AG09309 (cell line): ENCODE data around the gene ANKRD12.
"Not testable (repeated sequence)": the region's sequence is repeated elsewhere in the genome, so short reads cannot be mapped to it uniquely, and the experiment has no call there.

ENCODE experiments used
- DNase-seq: peaks from one replicate; pipeline ENCODE4 v3.0.0-alpha.2; 2010; ENCODE audit warnings: low read depth
- H3K4me3 ChIP-seq: 2 replicates; pipeline ENCODE4 v1.5.1; 2011; ENCODE audit warnings: mild to moderate bottlenecking, low read depth, low read length, moderate library complexity; ENCODE audit not compliant: control insufficient read depth
- CTCF ChIP-seq: IDR thresholded peaks from 2 replicates; pipeline ENCODE4 v1.5.1; 2011; ENCODE audit warnings: mild to moderate bottlenecking, low read depth, low read length, inconsistent platforms; ENCODE audit not compliant: insufficient read depth, control insufficient read depth; ENCODE audit errors: missing control alignments

Gene ANKRD12

GRCh38 chr18:9156604-9157249 lies 20.1 kb downstream of the ANKRD12 start:
- DNase-seq, result no peak
- no peak for TF ChIP-seq CTCF
- H3K4me3 ChIP-seq, result no peak overlapping the region

- no peak for DNase-seq
- no peak for TF ChIP-seq CTCF
- no peak overlapping the region for H3K4me3 ChIP-seq
These were observed 21.2 kb downstream of the ANKRD12 start for GRCh38 chr18:9157806-9158205.

DNA sequence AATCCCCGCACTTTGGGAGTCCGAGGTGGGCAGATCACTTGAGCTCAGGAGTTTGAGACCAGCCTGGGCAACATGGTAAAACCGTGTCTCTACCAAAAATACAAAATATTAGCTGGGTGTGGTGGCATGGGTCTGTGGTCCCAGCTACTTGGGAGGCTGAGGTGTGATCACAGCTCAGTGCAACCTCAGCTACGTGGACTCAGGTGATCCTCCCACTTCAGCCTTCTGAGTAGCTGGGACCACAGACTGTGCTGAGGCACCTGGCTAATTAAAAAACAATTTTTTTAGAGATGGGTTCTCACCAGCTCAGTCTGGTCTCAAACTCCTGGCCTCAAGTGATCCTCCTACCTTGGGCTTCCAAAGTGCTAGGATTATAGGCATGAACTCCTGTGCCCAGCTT lies 23.4 kb downstream of the ANKRD12 start:
- no peak for TF ChIP-seq CTCF
- no peak overlapping the region for H3K4me3 ChIP-seq
- DNase-seq, result no peak

DNA sequence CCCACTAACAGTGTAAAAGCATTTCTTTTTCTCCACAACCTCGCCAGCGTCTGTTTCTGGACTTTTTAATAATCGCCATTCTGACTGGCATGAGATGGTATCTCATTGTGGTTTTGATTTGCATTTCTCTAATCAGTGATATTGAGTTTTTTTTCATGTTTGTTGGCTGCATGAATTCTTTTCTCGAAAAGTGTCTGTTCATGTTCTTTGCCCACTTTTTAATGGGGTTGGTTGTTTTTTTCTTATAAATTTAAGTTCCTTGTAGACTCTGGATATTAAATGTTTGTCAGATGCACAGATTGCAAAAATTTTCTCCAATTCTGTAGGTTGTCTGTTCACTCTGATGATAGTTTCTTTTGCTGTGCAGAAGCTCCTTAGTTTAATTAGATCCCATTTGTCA lies 26.1 kb downstream of the ANKRD12 start:
- not testable (repeated sequence) for DNase-seq, H3K4me3 ChIP-seq

DNA sequence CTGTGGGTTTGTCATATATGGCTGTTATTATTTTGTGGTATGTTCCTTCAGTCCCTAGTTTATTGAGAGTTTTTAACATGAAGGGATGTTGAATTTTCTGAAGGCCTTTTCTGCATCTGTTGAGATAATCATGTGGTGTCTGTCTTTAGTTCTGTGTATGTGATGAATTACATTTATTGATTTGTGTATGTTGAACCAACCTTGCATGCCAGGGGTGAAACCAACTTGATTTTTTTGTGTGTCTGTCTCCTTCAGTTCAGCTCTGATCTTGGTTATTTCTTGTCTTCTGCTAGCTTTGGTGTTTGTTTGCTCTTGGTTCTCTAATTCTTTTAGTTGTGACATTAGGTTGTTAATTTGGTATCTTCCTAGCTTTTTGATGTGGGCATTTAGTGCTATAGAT lies 27.6 kb downstream of the ANKRD12 start:
- not testable (repeated sequence) for DNase-seq, H3K4me3 ChIP-seq

- not testable (repeated sequence) for DNase-seq, H3K4me3 ChIP-seq
These were observed 29.3 kb downstream of the ANKRD12 start for GRCh38 chr18:9165883-9166282.

DNA sequence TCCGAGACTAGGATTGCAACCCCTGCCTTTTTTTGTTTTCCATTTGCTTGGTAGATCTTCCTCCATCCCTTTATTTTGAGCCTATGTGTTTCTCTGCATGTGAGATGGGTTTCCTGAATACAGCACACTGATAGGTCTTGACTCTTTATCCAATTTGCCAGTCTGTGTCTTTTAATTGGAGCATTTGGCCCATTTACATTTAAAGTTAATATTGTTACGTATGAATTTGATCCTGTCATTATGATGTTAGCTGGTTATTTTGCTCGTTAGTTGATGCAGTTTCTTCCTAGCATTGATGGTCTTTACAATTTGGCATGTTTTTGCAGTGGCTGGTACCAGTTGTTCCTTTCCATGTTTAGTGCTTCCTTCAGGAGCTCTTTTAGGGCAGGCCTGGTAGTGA lies 32.9 kb downstream of the ANKRD12 start:
- not testable (repeated sequence) for DNase-seq, H3K4me3 ChIP-seq

- not testable (repeated sequence) for H3K4me3 ChIP-seq, DNase-seq
These were observed 35.3 kb downstream of the ANKRD12 start for GRCh38 chr18:9171919-9172318.

DNA sequence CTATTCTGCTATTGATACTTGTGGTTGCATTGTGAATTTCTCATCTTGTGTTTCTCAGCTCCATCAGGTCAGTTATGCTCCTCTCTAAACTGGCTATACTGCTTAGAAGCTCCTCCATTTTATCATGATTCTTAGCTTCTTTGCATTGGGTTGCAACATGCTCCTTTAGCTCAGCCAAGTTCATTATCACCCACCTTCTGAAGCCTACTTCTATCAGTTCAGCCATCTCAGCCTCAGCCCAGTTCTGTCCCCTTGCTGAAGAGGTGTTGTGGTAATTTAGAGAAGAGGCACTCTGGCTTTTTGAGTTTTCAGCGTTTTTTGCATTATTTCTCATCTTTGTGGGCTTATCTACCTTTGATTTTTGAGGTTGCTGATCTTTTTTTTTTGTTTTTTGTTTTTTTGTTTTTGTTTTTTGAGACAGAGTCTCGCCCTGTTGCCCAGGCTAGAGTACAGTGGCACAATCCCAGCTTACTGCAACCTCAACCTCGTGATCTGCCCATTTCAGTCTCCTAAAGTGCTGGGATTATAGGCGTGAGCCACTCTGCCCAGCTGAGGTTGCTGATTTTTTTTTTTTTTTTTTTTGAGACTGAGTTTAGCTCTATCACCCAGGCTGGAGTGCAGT lies 36.0 kb downstream of the ANKRD12 start:
- no peak for DNase-seq
- H3K4me3 ChIP-seq, result no peak overlapping the region
- no peak for TF ChIP-seq CTCF

GRCh38 chr18:9173770-9174233 lies 37.2 kb downstream of the ANKRD12 start:
- no peak overlapping the region for H3K4me3 ChIP-seq
- no peak for DNase-seq
- TF ChIP-seq CTCF, result no peak
